ENCODE data around the gene C5AR1.

C5AR1 gene

DNA sequence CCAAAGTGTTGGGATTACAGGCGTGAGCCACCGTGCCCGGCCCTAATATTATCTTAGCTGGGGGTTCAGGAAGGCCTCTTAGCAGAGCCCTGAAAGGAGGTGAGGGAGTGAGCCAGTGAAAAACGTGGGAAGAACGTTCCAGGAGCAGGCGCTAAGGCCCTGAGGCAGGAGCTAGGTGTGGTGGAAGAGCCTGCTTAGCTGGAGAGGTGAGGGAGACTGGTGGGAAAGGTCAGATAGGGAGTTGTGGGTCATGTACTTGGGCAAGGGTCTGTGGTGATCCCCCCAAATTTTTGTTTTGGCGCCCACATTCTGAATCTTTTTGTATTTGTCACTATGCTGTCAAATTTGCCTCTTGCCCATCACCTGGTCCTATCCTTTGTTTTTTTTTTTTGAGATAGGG, 40.1 kb upstream of the C5AR1 start:
- TF ChIP-seq CTCF (IDR thresholded peaks at IDR 0.05; ENCODE audit: low read depth, low read length): no peak
- in situ Hi-C loops (cut with HindIII; ENCODE audit: low sequenced_read_pairs): no loop called here
- no peak for DNase-seq (ENCODE audit: low read depth, low spot score)
- no peak overlapping the region for H3K4me3 ChIP-seq (ENCODE audit: low read depth, low read length)

GRCh38 chr19:47270408-47270807, 39.3 kb upstream of the C5AR1 start:
- DNase-seq (ENCODE audit: low read depth, low spot score): no peak
- in situ Hi-C loops (cut with HindIII; ENCODE audit: low sequenced_read_pairs): no loop called here
- TF ChIP-seq CTCF (IDR thresholded peaks at IDR 0.05; ENCODE audit: low read depth, low read length): no peak
- H3K4me3 ChIP-seq (ENCODE audit: low read depth, low read length): no peak overlapping the region

DNA sequence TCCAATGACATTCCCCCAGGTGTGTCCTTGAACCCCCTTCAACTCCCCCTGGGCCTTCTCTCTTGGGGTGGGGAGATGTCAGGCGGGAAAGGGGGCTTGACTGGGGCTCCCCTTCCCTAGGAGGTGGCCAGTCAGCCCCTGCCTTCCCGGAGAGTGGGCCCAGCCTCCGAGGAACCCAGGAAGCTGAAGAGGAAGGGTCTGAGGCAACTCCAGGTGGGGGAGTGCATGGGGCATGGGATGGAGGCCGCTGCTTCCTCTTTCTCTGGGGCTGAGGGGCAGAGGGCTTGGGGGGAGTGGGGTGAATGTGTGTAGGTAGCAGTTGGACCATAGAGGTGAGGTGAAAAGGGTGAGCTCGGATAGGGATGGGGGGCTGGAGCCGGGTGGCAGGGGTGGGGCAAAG, 37.7 kb upstream of the C5AR1 start:
- H3K4me3 ChIP-seq (ENCODE audit: low read depth, low read length): no peak overlapping the region
- in situ Hi-C loops (cut with HindIII; ENCODE audit: low sequenced_read_pairs): no loop called here
- DNase-seq (ENCODE audit: low read depth, low spot score): no peak
- TF ChIP-seq CTCF (IDR thresholded peaks at IDR 0.05; ENCODE audit: low read depth, low read length): no peak

- in situ Hi-C loops (cut with HindIII; ENCODE audit: low sequenced_read_pairs): no loop called here
- H3K4me3 ChIP-seq (ENCODE audit: low read depth, low read length): peak overlapping the region; percentile 61
- no peak for TF ChIP-seq CTCF (IDR thresholded peaks at IDR 0.05; ENCODE audit: low read depth, low read length)
- no peak for DNase-seq (ENCODE audit: low read depth, low spot score)
These were observed 37.0 kb upstream of the C5AR1 start for GRCh38 chr19:47272448-47273312.

DNA sequence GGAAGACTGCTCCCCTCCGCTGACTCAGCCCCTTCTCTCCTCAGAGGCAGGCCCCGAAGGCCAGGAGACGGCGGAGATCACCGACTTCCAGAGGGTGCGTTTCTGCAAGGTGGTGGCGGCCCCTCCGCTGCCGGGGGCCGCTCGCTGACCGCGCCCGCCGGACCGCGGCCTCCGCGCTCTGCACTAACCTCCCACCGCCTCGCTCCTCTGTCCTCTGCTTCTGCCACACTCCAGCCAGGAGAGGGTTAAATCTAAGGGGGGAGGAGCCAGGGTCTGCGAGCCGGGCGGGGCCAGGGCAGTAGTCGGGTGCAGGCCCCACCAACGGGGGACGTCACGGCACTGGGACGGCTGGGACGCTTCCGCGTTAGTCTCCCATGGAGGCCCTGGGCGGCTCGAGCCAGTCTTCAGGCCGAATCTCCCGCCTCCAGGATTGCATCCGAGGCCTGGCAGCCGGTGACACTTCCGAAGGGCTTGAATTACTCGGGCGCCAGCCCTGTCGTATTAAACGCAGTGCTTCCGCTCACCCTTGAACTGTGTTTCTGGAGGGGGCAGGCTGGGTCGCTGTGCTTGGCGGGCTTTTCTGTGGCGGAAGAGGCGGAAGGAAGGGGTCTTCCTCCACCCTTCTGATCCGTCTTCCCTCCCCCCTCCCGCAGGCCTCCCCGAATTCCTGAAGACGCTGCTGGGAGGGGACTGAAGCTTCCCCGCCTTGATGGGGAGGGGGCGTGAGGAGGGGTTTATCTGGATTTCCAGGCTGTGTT, 36.2 kb upstream of the C5AR1 start:
- DNase-seq (ENCODE audit: low read depth, low spot score): peak; percentile 93
- TF ChIP-seq CTCF (IDR thresholded peaks at IDR 0.05; ENCODE audit: low read depth, low read length): no peak
- in situ Hi-C loops (cut with HindIII; ENCODE audit: low sequenced_read_pairs): no loop called here
- peak overlapping the region; percentile 61 for H3K4me3 ChIP-seq (ENCODE audit: low read depth, low read length)

GRCh38 chr19:47274071-47274890, 35.4 kb upstream of the C5AR1 start, which contains the start of gene INAFM1:
Gene INAFM1 (plus strand): TSS chr19:47274885. CDS start chr19:47274920, 35 bp downstream.
- H3K4me3 ChIP-seq (ENCODE audit: low read depth, low read length): peak within 1 kb of the TSS; percentile 62
- in situ Hi-C loops (cut with HindIII; ENCODE audit: low sequenced_read_pairs): no loop called here
- peak; percentile 95 for DNase-seq (ENCODE audit: low read depth, low spot score)
- TF ChIP-seq CTCF (IDR thresholded peaks at IDR 0.05; ENCODE audit: low read depth, low read length): no peak

Measured in astrocyte of the spinal cord (primary cell).